ENCODE results near the gene ANP32B.
A peak's percentile ranks its signal among the peaks of the same experiment; 100 is the strongest.

The ANP32B gene

GRCh38 chr9:97982683-97983588 is at the start of gene ANP32B:
TSS of gene ANP32B (plus strand) at chr9:97983341. CDS start at chr9:97983556, 215 bp downstream.
- peak; percentile 96 for DNase-seq (ENCODE audit: low read depth)
- TF ChIP-seq CTCF (IDR thresholded peaks at IDR 0.05; ENCODE audit: insufficient read depth, low read depth, low read length, missing control alignments), result peak; percentile 90
- H3K4me3 ChIP-seq (ENCODE audit: low read depth, low read length), result peak within 1 kb of the TSS; percentile 93

GRCh38 chr9:97934321-97935115 is 48.6 kb upstream of the ANP32B start:
- H3K4me3 ChIP-seq (ENCODE audit: low read depth, low read length), result no peak overlapping the region
- TF ChIP-seq CTCF (IDR thresholded peaks at IDR 0.05; ENCODE audit: insufficient read depth, low read depth, low read length, missing control alignments), result no peak
- no peak for DNase-seq (ENCODE audit: low read depth)

GRCh38 chr9:97935276-97935675 is 47.9 kb upstream of the ANP32B start:
- DNase-seq (ENCODE audit: low read depth), result no peak
- no peak for TF ChIP-seq CTCF (IDR thresholded peaks at IDR 0.05; ENCODE audit: insufficient read depth, low read depth, low read length, missing control alignments)
- H3K4me3 ChIP-seq (ENCODE audit: low read depth, low read length), result no peak overlapping the region

- TF ChIP-seq CTCF (IDR thresholded peaks at IDR 0.05; ENCODE audit: insufficient read depth, low read depth, low read length, missing control alignments), result no peak
- H3K4me3 ChIP-seq (ENCODE audit: low read depth, low read length), result no peak overlapping the region
- no peak for DNase-seq (ENCODE audit: low read depth)
Measured at GRCh38 chr9:97936998-97937397, 46.1 kb upstream of the ANP32B start.

GRCh38 chr9:97938081-97938644 is 45.0 kb upstream of the ANP32B start, which contains the start of gene HEMGN:
TSS of gene HEMGN (minus strand) at chr9:97938172. CDS start at chr9:97938136, 36 bp downstream.
- DNase-seq (ENCODE audit: low read depth), result peak; percentile 40
- no peak for TF ChIP-seq CTCF (IDR thresholded peaks at IDR 0.05; ENCODE audit: insufficient read depth, low read depth, low read length, missing control alignments)

GRCh38 chr9:97940233-97940632 is 42.9 kb upstream of the ANP32B start:
- H3K4me3 ChIP-seq (ENCODE audit: low read depth, low read length), result no peak overlapping the region
- no peak for TF ChIP-seq CTCF (IDR thresholded peaks at IDR 0.05; ENCODE audit: insufficient read depth, low read depth, low read length, missing control alignments)
- no peak for DNase-seq (ENCODE audit: low read depth)

More at GRCh38 chr9:97938081-97938644, 45.0 kb upstream of the ANP32B start, which contains the start of gene HEMGN:
- no peak within 1 kb of the TSS for H3K4me3 ChIP-seq (ENCODE audit: low read depth, low read length)

All from GM12865 (cell line).